ENCODE data around the gene CHAC2. TPM values are rescaled to one million over a fixed set of nuclear protein-coding genes. Genes with fewer than 3 reads are reported as not detected.

Gene CHAC2
- total and polyA plus RNA-seq, 8 donors = 0.51 to 1.3 (median 1.1) TPM

GRCh38 chr2:53770264-53770663, 2.7 kb downstream of the CHAC2 start:
- Histone ChIP-seq H3K4me3 (no peak overlapping the region), H3K4me1 (peaks cover 0 to 8% (median 4%) of the 10 kb centered on the region in 3 donors), H3K9me3 (no peaks in the 10 kb centered on the region), H3K36me3 (no peaks in the 10 kb centered on the region), H3K27ac (no peak overlapping the region), H3K27me3 (no peaks in the 10 kb centered on the region)
- WGBS, 2 donors = 59 to 71% methylated on average over 4 of the region's 4 CpGs
- DNase-seq = no peak
- no peak for ATAC-seq
- intact Hi-C loops (cut with DNase I) = no loop called here
- FAIRE-seq = no peak
- TF ChIP-seq CTCF (IDR thresholded peaks at IDR 0.05) = no peak

GRCh38 chr2:53777134-53777533, 9.5 kb downstream of the CHAC2 start:
- WGBS, 2 donors = 63 to 72% methylated on average over 1 of the region's 1 CpG
- no peak for FAIRE-seq

DNA sequence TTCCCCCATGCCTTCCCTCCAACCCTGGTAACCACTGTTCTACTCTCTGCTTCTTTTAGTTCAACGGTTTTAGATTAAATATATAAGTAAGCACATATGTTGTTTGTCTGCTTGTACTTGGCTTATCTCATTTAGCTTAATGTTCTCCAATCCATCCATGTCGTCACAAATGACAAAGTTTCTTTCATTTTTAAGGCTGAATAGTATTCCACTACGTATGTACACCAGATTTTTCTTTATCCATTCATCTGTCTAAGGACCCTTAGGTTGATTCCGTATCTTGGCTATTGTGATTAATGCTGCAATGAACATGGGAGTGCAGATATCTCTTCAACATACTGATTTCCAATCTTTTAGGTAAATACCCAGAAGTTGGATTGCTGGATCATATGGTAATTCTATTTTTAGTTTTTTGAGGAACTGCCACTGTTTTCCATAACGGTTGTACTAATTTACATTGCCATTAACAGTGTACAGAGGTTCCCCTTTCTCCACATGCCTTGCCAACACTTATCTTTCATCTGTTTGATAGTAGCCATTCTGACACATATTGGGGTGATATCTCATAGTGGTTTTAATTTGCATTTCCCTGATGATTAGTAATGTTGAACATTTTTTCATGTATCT, 11.0 kb downstream of the CHAC2 start:
- DNase-seq (no peak), FAIRE-seq (no peak), ATAC-seq (no peak)
- H3K27me3 ChIP-seq = no peaks in the 10 kb centered on the region
- peaks cover 0 to 5% (median 0%) of the 10 kb centered on the region in 3 donors for H3K4me1 ChIP-seq
- no peak for TF ChIP-seq CTCF (IDR thresholded peaks at IDR 0.05)
- WGBS, 2 donors = 73 to 74% methylated on average over 5 of the region's 5 CpGs
- no peak overlapping the region for H3K27ac ChIP-seq
- H3K36me3 ChIP-seq = no peaks in the 10 kb centered on the region
- no peak overlapping the region for H3K4me3 ChIP-seq
- intact Hi-C loops (cut with DNase I) = no loop called here
- no peaks in the 10 kb centered on the region for H3K9me3 ChIP-seq

More at GRCh38 chr2:53777134-53777533, 9.5 kb downstream of the CHAC2 start:
- no peak overlapping the region for H3K4me3 ChIP-seq
- H3K27ac ChIP-seq = no peak overlapping the region
- H3K27me3 ChIP-seq = no peaks in the 10 kb centered on the region
- H3K9me3 ChIP-seq = no peaks in the 10 kb centered on the region
- ATAC-seq (no peak), DNase-seq (no peak)
- H3K4me1 ChIP-seq = no peaks in the 10 kb centered on the region
- TF ChIP-seq CTCF (IDR thresholded peaks at IDR 0.05) = no peak
- intact Hi-C loops (cut with DNase I) = no loop called here
- no peaks in the 10 kb centered on the region for H3K36me3 ChIP-seq

DNA sequence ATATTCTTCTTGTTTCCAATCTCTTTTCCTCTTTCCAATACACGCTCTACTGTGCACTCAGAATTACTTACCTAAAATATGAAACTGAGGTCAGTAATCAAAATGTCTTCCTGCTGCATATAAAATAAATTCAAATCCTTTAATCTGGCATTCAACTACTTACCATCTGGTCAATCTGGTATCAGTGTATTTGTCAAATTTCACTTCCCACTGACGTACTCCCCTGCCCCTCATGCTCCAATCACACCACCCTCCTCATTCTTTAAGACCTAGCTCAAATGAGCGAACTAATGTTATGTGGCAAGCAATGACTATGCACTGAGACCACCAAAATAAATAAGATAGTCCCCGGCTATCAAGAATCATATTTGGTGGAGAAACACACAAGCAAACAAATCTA, 12.5 kb downstream of the CHAC2 start:
- Histone ChIP-seq H3K9me3 (no peaks in the 10 kb centered on the region), H3K4me3 (no peak overlapping the region), H3K36me3 (no peaks in the 10 kb centered on the region), H3K27ac (no peak overlapping the region), H3K4me1 (peaks cover 0 to 9% (median under 1%) of the 10 kb centered on the region in 3 donors), H3K27me3 (no peaks in the 10 kb centered on the region)
- ATAC-seq = no peak
- FAIRE-seq = no peak
- TF ChIP-seq CTCF (IDR thresholded peaks at IDR 0.05) = no peak
- intact Hi-C loops (cut with DNase I) = no loop called here
- DNase-seq = no peak
- WGBS, 2 donors = 92 to 95% methylated on average over 4 of the region's 4 CpGs

DNA sequence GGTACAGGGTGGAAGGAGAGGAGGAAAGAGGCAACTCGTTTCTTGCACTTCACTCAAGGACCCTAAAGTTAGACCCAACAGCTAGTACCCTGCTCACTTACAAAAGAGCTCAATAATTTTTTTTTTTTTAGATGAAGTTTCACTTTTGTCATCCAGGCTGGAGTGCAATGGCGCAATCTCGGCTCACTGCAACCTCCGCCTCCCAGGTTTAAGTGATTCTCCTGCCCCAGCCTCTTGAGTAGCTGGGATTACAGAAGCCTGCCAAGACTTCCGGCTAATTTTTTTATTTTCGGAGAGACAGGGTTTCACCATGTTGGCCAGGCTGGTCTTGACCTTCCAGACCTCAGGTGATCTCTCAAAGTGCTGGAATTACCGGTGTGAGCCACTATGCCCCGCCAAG, 15.1 kb downstream of the CHAC2 start:
- intact Hi-C loops (cut with DNase I) = no loop called here
- no peak for TF ChIP-seq CTCF (IDR thresholded peaks at IDR 0.05)
- H3K27me3 ChIP-seq = no peaks in the 10 kb centered on the region
- H3K9me3 ChIP-seq = no peaks in the 10 kb centered on the region
- no peak for ATAC-seq
- no peak for FAIRE-seq
- H3K27ac ChIP-seq = no peak overlapping the region
- no peak overlapping the region for H3K4me3 ChIP-seq
- DNase-seq = no peak
- H3K36me3 ChIP-seq = no peaks in the 10 kb centered on the region
- WGBS, 2 donors = 79 to 83% methylated on average over 8 of the region's 8 CpGs
- H3K4me1 ChIP-seq = peaks cover 5 to 13% (median 8%) of the 10 kb centered on the region in 3 donors

Data from pancreas (tissue), 10 donors.